ENCODE data around the gene CABLES1.

DNA sequence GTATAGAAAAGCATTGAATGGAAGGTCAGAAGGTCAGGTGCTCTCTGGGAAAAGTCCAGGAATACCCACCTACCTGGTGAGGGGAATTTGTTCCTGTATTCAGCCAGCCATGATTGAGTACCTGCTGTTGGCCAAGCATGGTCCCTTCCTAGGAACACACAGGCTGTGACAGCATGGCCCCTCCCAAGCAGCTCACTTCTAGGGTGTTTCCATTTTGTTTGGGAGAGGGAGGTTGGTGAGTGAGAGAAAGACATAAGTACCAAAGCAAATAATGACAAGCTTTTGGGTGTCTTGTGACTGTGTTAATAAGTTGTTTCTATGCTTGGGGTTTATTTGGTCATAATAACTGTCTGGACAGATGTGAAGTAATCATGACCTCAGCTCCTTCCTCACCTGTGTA, 46.3 kb downstream of the CABLES1 start:
- TF ChIP-seq, protein P1, sequence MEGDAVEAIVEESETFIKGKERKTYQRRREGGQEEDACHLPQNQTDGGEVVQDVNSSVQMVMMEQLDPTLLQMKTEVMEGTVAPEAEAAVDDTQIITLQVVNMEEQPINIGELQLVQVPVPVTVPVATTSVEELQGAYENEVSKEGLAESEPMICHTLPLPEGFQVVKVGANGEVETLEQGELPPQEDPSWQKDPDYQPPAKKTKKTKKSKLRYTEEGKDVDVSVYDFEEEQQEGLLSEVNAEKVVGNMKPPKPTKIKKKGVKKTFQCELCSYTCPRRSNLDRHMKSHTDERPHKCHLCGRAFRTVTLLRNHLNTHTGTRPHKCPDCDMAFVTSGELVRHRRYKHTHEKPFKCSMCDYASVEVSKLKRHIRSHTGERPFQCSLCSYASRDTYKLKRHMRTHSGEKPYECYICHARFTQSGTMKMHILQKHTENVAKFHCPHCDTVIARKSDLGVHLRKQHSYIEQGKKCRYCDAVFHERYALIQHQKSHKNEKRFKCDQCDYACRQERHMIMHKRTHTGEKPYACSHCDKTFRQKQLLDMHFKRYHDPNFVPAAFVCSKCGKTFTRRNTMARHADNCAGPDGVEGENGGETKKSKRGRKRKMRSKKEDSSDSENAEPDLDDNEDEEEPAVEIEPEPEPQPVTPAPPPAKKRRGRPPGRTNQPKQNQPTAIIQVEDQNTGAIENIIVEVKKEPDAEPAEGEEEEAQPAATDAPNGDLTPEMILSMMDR (IDR thresholded peaks at IDR 0.05): no peak
- no peak for TF ChIP-seq POLR2A (IDR thresholded peaks at IDR 0.05)

All from adrenal gland (tissue), 5 donors.